HEK293 (cell line): ENCODE measurements around the gene RBM34.

ENCODE experiments used
- CTCF ChIP-seq: fragments of 450-650 bp; formaldehyde crosslinking; IDR thresholded peaks from 2 replicates; pipeline ENCODE4 v1.5.1; 2016; ENCODE audit warnings: missing biosample characterization, missing genetic modification characterization
- ELK4 ChIP-seq: IDR thresholded peaks from 2 replicates; pipeline ENCODE4 v1.6.1; 2011; ENCODE audit warnings: mild to moderate bottlenecking, low read depth, low read length, borderline replicate concordance
- GLIS1 ChIP-seq: fragments of 450-650 bp; formaldehyde crosslinking; IDR thresholded peaks from 2 replicates; pipeline ENCODE4 v1.5.1; 2016; ENCODE audit warnings: missing biosample characterization, missing genetic modification characterization
- KLF16 ChIP-seq: fragments of 450-650 bp; formaldehyde crosslinking; IDR thresholded peaks from 2 replicates; pipeline ENCODE4 v1.5.1; 2017; ENCODE audit warnings: missing biosample characterization, missing genetic modification characterization
- PRDM4 ChIP-seq: fragments of 450-650 bp; formaldehyde crosslinking; IDR thresholded peaks from 2 replicates; pipeline ENCODE4 v1.5.1; 2017; ENCODE audit warnings: missing biosample characterization, missing genetic modification characterization
- SALL2 ChIP-seq: fragments of 450-650 bp; formaldehyde crosslinking; IDR thresholded peaks from 2 replicates; pipeline ENCODE4 v1.5.0; 2017; ENCODE audit warnings: missing biosample characterization, mild to moderate bottlenecking, missing genetic modification characterization, borderline replicate concordance
- SP2 ChIP-seq: fragments of 450-650 bp; formaldehyde crosslinking; IDR thresholded peaks from 2 replicates; pipeline ENCODE4 v1.5.1; 2016; ENCODE audit warnings: missing biosample characterization, missing genetic modification characterization
- SP3 ChIP-seq: fragments of 450-650 bp; formaldehyde crosslinking; IDR thresholded peaks from 2 replicates; pipeline ENCODE4 v1.5.1; 2016; ENCODE audit warnings: missing biosample characterization, missing genetic modification characterization
- TSHZ1 ChIP-seq: fragments of 450-650 bp; formaldehyde crosslinking; IDR thresholded peaks from 2 replicates; pipeline ENCODE4 v1.5.1; 2016; ENCODE audit warnings: missing biosample characterization, missing genetic modification characterization, borderline replicate concordance
- ZBTB49 ChIP-seq: fragments of 450-650 bp; formaldehyde crosslinking; IDR thresholded peaks from 2 replicates; pipeline ENCODE4 v1.5.1; 2016; ENCODE audit warnings: missing biosample characterization, missing genetic modification characterization, low read depth
- ZNF133 ChIP-seq: fragments of 450-650 bp; formaldehyde crosslinking; IDR thresholded peaks from 2 replicates; pipeline ENCODE4 v1.5.1; 2016; ENCODE audit warnings: missing biosample characterization, missing genetic modification characterization
- ZNF157 ChIP-seq: fragments of 450-650 bp; formaldehyde crosslinking; IDR thresholded peaks from 2 replicates; pipeline ENCODE4 v1.5.1; 2016; ENCODE audit warnings: missing biosample characterization, missing genetic modification characterization
- ZNF202 ChIP-seq: fragments of 450-650 bp; formaldehyde crosslinking; IDR thresholded peaks from 2 replicates; pipeline ENCODE4 v1.5.1; 2016; ENCODE audit warnings: missing biosample characterization, missing genetic modification characterization, borderline replicate concordance
- ZNF280C ChIP-seq: fragments of 450-650 bp; formaldehyde crosslinking; IDR thresholded peaks from 2 replicates; pipeline ENCODE4 v1.5.1; 2016; ENCODE audit warnings: missing biosample characterization, missing genetic modification characterization
- ZNF488 ChIP-seq: fragments of 450-650 bp; formaldehyde crosslinking; IDR thresholded peaks from 2 replicates; pipeline ENCODE4 v1.5.1; 2016; ENCODE audit warnings: missing biosample characterization, missing genetic modification characterization
- ZNF629 ChIP-seq: fragments of 450-650 bp; formaldehyde crosslinking; IDR thresholded peaks from 2 replicates; pipeline ENCODE4 v1.5.1; 2017; ENCODE audit warnings: missing biosample characterization, missing genetic modification characterization
- ZSCAN16 ChIP-seq: fragments of 450-650 bp; formaldehyde crosslinking; IDR thresholded peaks from 2 replicates; pipeline ENCODE4 v1.5.1; 2016; ENCODE audit warnings: missing biosample characterization, missing genetic modification characterization
- ZXDB ChIP-seq: fragments of 450-650 bp; formaldehyde crosslinking; IDR thresholded peaks from 2 replicates; pipeline ENCODE4 v1.5.1; 2016; ENCODE audit warnings: missing biosample characterization, missing genetic modification characterization
- TF ChIP-seq, protein P1 (sequence below): fragments of 450-650 bp; formaldehyde crosslinking; optimal IDR thresholded peaks from 2 replicates; pipeline ENCODE3; 2016; ENCODE audit warnings: missing biosample characterization, mild to moderate bottlenecking, missing genetic modification characterization
- TF ChIP-seq, protein P2 (sequence below): fragments of 450-650 bp; formaldehyde crosslinking; IDR thresholded peaks from 2 replicates; pipeline ENCODE4 v1.5.1; 2016; ENCODE audit warnings: missing biosample characterization, missing genetic modification characterization

The RBM34 gene

DNA sequence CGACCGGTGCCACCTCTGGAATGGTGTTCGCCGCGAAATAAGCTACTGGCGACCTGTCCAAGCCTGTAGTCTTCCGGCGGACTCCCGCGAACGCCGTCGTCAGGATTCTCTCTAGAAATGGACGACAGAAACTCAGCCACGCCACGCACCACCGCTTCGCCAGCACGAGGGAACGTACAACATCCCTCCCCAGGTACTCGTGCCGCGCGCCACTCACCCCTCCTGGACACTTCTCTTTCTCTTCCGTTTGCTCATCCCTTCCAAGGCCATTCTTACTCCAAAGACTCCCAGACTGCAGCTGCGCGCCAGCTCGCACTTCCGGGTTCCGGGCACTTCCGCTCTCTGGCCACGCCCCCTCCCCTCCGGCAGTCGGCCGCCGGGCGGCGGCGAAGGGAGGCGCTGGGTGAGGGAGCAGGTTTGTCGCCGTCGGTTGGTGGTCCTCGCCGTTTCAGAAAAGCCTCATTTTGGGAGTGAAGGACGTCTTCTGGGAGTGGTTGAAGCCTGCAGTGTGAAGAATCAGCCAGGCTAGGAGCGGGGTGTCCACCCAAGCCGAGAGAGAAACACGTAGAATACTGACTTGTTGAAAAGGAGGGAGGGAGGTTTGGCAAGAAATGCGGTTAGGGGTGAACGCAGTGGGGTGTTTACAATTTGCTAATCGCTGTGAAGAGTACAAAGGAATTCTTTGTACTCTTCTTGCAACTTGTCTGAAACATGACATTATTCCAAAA lies at the start of gene RBM34 (continued):
- no peak for TF ChIP-seq ZBTB49 (tag by site-specific recombination)
- no peak for TF ChIP-seq PRDM4 (tag by site-specific recombination)
- TF ChIP-seq SALL2 (tag by site-specific recombination) = no peak
- TF ChIP-seq, protein P1, sequence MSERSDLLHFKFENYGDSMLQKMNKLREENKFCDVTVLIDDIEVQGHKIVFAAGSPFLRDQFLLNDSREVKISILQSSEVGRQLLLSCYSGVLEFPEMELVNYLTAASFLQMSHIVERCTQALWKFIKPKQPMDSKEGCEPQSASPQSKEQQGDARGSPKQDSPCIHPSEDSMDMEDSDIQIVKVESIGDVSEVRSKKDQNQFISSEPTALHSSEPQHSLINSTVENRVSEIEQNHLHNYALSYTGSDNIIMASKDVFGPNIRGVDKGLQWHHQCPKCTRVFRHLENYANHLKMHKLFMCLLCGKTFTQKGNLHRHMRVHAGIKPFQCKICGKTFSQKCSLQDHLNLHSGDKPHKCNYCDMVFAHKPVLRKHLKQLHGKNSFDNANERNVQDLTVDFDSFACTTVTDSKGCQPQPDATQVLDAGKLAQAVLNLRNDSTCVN (tag by site-specific recombination) = peak; percentile 84
- TF ChIP-seq ZNF133 (tag by site-specific recombination) = no peak
- 0 out of 2 replicates have a peak, but pooled peaks have one; percentile 5 for TF ChIP-seq ZSCAN16
- TF ChIP-seq ZNF157 (tag by site-specific recombination) = no peak
- TF ChIP-seq ZXDB (tag by site-specific recombination) = peak; percentile 94
- peak; percentile 74; the same call in 1 of the 2 replicates for TF ChIP-seq CTCF (tag by site-specific recombination)
- no peak for TF ChIP-seq ZNF280C
- peak; percentile 88 for TF ChIP-seq SP3 (tag by site-specific recombination)
- peak; percentile 47; the same call in 1 of the 2 replicates for TF ChIP-seq TSHZ1 (tag by site-specific recombination)
- peak; percentile 77; the same call in 1 of the 2 replicates for TF ChIP-seq ELK4
- peak; percentile 48; the same call in 1 of the 2 replicates for TF ChIP-seq ZNF488 (tag by site-specific recombination)
- TF ChIP-seq SP2 (tag by site-specific recombination) = peak; percentile 83
- no peak for TF ChIP-seq ZNF202 (tag by site-specific recombination)
- TF ChIP-seq KLF16 (tag by site-specific recombination) = peak; percentile 90
- peak; percentile 85 for TF ChIP-seq ZNF629
- TF ChIP-seq, protein P2, sequence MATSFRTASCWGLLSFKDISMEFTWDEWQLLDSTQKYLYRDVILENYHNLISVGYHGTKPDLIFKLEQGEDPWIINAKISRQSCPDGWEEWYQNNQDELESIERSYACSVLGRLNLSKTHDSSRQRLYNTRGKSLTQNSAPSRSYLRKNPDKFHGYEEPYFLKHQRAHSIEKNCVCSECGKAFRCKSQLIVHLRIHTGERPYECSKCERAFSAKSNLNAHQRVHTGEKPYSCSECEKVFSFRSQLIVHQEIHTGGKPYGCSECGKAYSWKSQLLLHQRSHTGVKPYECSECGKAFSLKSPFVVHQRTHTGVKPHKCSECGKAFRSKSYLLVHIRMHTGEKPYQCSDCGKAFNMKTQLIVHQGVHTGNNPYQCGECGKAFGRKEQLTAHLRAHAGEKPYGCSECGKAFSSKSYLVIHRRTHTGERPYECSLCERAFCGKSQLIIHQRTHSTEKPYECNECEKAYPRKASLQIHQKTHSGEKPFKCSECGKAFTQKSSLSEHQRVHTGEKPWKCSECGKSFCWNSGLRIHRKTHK (tag by site-specific recombination) = no peak
- TF ChIP-seq GLIS1 (tag by site-specific recombination) = peak; percentile 74
